Thyroid gland (tissue), 4 donors: ENCODE measurements around the gene RPLP2. TPM values are rescaled to one million over a fixed set of nuclear protein-coding genes. Genes with fewer than 3 reads are reported as not detected.
A peak's percentile ranks its signal among the peaks of the same experiment; 100 is the strongest.

Experiments
- DNase-seq, 2 donors: peaks; one replicate each; pipeline ENCODE4 v3.0.0-alpha.2; 2019
- H3K27ac ChIP-seq, 3 donors: fragments of 200-600 bp; sonication (generic); 1 replicate in 2 of 3; 2 replicates in 1 of 3; pipeline ENCODE4 v1.5.1; 2016 to 2019; ENCODE audit warnings: mild to moderate bottlenecking in 1 of 3, moderate library complexity in 1 of 3
- H3K27me3 ChIP-seq: fragments of 200-600 bp; sonication (generic); one replicate; pipeline ENCODE4 v1.5.1; 2019
- H3K36me3 ChIP-seq, 2 donors: fragments of 200-600 bp; sonication (generic); one replicate each; pipeline ENCODE4 v1.5.1; 2016 to 2019
- H3K4me1 ChIP-seq, 2 donors: fragments of 200-600 bp; sonication (generic); one replicate each; pipeline ENCODE4 v1.5.1; 2017 to 2019
- H3K4me3 ChIP-seq, 3 donors: fragments of 200-600 bp; sonication (generic); replicated peaks in 1 of 3; 1 replicate in 2 of 3; 2 replicates in 1 of 3; pipeline ENCODE4 v1.5.1; 2016; ENCODE audit warnings: mild to moderate bottlenecking in 1 of 3
- H3K9me3 ChIP-seq: fragments of 200-600 bp; sonication (generic); one replicate; pipeline ENCODE4 v1.5.1; 2017
- CTCF ChIP-seq, 6 experiments: fragments of 200-600 bp in 3 of 6; fragments of 450-650 bp in 3 of 6; sonication (generic) in 3 of 6; IDR thresholded peaks; one replicate each; pipeline ENCODE4 v1.5.1; 2016 to 2019; ENCODE audit warnings: antibody characterized with exemption in 6 of 6, mild to moderate bottlenecking in 2 of 6, inconsistent platforms in 1 of 6, moderate library complexity in 1 of 6
- POLR2A ChIP-seq, 2 donors: fragments of 450-650 bp; IDR thresholded peaks; one replicate each; pipeline ENCODE4 v1.6.1; 2017; ENCODE audit warnings: antibody characterized with exemption in 2 of 2, mild to moderate bottlenecking in 2 of 2, moderate library complexity in 1 of 2
- WGBS, 2 donors: methylation state at CpG; one replicate each; pipeline ENCODE4 v1.1.5; 2017; 5-methylcytosine and 5-hydroxymethylcytosine counted together
- intact Hi-C: fragments of 100-400 bp; cut with DNase I; formaldehyde crosslinking; loops from one replicate; pipeline ENCODE4 v1.15.1; 2023
- total RNA-seq, 4 donors: library from RNA; depleted of rRNA; stranded (reverse); fragments of >200 nt; gene quantifications; one replicate each; pipeline ENCODE4 v1.2.3, GENCODE V29; 2016

Gene RPLP2
- total RNA-seq, 4 donors from 2014 or later: 172 to 526 (median 290) TPM

DNA sequence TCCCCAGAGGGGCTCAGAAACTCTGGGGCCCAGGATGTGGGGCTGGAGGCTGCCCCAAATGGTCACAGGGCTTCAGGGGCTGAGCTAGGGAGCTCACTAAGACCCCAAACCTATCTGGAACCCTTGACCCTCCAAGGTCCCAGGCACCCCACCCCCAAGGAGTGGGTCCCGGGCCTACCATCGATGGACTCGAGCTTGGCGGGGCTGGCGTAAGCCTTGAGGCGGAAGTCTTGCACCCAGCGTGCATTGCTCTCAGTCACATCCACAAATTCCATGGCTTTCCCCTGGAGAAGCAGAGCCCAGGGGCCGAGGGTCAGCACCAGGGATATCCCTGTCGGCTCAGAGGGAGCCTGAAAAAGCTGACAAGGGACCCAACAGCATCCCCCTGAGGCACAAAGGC is 35.9 kb upstream of the RPLP2 start:
- DNase-seq: no peak
- peaks cover 15 to 17% of the 10 kb centered on the region in 2 donors for H3K36me3 ChIP-seq
- no peaks in the 10 kb centered on the region for H3K27me3 ChIP-seq
- H3K27ac ChIP-seq: no peak overlapping the region
- no peak for TF ChIP-seq POLR2A (IDR thresholded peaks at IDR 0.05)
- TF ChIP-seq CTCF (IDR thresholded peaks at IDR 0.05): no peak
- peaks cover 6 to 12% of the 10 kb centered on the region in 2 donors for H3K4me1 ChIP-seq
- intact Hi-C loops: no loop called here
- H3K9me3 ChIP-seq: no peaks in the 10 kb centered on the region
- H3K4me3 ChIP-seq: no peak overlapping the region
- 82 to 93% methylated on average over 2 to 7 of the region's 9 CpGs for WGBS, 2 donors

DNA sequence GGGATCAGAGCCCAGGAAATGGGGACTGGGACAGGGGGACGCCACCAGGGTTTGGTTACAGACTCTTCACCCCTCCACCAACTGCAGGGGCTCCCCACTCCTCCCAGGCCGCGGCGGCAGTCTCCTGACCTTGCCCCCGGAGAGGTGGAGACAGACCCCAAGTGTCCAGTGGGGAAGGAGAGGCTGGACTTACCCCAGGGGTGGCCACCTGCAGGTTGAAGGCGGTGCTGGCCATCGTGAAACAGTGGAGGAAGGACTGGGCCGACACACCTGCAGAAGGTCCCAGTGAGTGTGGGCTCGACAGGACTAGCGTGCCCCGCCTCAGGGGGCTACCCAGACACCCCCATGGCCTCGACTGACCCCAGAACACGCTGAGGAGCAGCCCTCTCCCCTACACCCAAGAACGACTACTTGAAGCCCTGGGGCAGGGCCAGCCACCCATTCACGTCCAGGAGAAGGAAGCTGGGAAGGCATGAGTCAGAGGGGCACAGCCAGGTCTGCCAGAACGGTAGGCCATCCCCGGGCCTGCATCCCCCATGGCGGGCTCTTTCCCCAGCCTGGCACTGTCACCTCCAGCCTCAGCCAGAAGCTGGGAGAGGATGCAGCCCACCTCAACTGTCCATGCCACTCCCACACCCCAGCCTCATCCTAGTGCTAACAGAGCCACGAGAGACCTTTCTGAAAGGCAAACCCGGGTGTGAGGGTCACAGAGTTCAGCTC is 34.7 kb upstream of the RPLP2 start:
- DNase-seq: no peak
- no peak overlapping the region for H3K4me3 ChIP-seq
- WGBS, 2 donors: 74 to 80% methylated on average over 9 to 12 of the region's 20 CpGs
- H3K27ac ChIP-seq: no peak overlapping the region
- no peaks in the 10 kb centered on the region for H3K27me3 ChIP-seq
- peaks cover 13 to 15% of the 10 kb centered on the region in 2 donors for H3K36me3 ChIP-seq
- intact Hi-C loops: no loop called here
- H3K4me1 ChIP-seq: peaks cover 6 to 12% of the 10 kb centered on the region in 2 donors
- TF ChIP-seq POLR2A (IDR thresholded peaks at IDR 0.05) (no peak), CTCF (IDR thresholded peaks at IDR 0.05) (no peak)
- H3K9me3 ChIP-seq: no peaks in the 10 kb centered on the region

GRCh38 chr11:776263-776560 is 33.6 kb upstream of the RPLP2 start:
- Histone ChIP-seq H3K36me3 (peaks cover 4 to 6% of the 10 kb centered on the region in 2 donors), H3K9me3 (no peaks in the 10 kb centered on the region), H3K4me1 (peaks cover 6 to 12% of the 10 kb centered on the region in 2 donors), H3K4me3 (peak overlapping the region in 1 of 3 donors; percentile 73), H3K27me3 (no peaks in the 10 kb centered on the region), H3K27ac (no peak overlapping the region)
- intact Hi-C loops: no loop called here
- no peak for DNase-seq
- 29 to 40% methylated on average over 9 to 11 of the region's 11 CpGs for WGBS, 2 donors
- no peak for TF ChIP-seq CTCF (IDR thresholded peaks at IDR 0.05)
- TF ChIP-seq POLR2A (IDR thresholded peaks at IDR 0.05): no peak

DNA sequence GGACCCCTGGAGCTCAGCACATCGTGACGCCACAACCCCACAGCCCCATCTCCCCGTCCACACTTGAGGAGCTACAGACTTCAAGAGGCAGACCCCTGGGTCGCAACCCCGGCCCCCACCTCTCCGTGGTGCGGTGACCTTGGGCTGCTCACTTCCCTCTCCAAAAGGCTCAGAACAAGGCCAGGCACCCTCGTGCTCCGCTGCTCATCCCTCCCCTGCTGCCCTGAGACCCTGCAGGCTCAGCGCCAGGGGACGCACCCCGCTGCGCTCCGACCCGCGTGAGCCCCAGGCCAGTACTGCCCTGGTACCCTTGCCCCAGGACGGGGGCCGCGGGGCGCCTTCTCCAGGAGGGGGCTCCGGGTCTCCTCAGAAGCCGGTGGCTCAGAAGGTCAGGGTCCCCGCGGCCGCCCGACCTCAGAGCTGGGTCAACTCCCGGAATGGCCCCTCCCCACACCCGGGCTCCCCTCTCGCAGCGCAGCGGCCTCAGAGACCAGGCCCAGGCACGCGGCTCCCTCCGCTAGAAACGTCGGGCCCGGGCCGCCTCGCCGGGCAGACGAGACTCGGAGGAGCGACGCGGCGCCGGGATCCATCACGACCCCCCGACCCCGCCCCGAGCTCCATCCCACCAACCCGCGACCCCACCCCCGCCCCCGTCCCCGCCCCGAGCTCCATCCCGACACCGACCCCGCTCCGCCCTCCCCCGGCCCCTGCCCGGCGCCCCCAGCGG is 33.0 kb upstream of the RPLP2 start:
- TF ChIP-seq POLR2A (IDR thresholded peaks at IDR 0.05) (no peak), CTCF (IDR thresholded peaks at IDR 0.05) (no peak)
- Histone ChIP-seq H3K36me3 (peaks cover 0 to 1% of the 10 kb centered on the region in 2 donors), H3K27me3 (no peaks in the 10 kb centered on the region), H3K27ac (peak overlapping the region in 2 of 3 donors; percentile 38 to 58), H3K4me1 (peaks cover 6 to 12% of the 10 kb centered on the region in 2 donors), H3K4me3 (peak overlapping the region; percentile 73 to 93 (median 79)), H3K9me3 (no peaks in the 10 kb centered on the region)
- DNase-seq: peak in 1 of 2 donors; percentile 41
- WGBS, 2 donors: 0 to 7% methylated on average over 1 to 4 of the region's 65 CpGs
- intact Hi-C loops: no loop called here
